Measurements from ENCODE around the gene SAMD8.
"Not testable (repeated sequence)": the region's sequence is repeated elsewhere in the genome, so short reads cannot be mapped to it uniquely, and the experiment has no call there.

Gene SAMD8

GRCh38 chr10:75110006-75110632 lies 1.3 kb upstream of the SAMD8 start:
- peaks cover 48% of the 10 kb centered on the region for H3K4me1 Mint-ChIP-seq
- peak overlapping the region; percentile 93 to 96 for H3K4me3 Mint-ChIP-seq
- H3K27ac Mint-ChIP-seq, result peak overlapping the region; percentile 94 to 96
- peaks cover 0 to 6% of the 10 kb centered on the region in 2 donors for H3K9me3 Mint-ChIP-seq
- ATAC-seq (no peak), DNase-seq (no peak)
- no peaks in the 10 kb centered on the region for H3K27me3 Mint-ChIP-seq

GRCh38 chr10:75111907-75112679 lies 637 bp downstream of the SAMD8 start:
- H3K27me3 Mint-ChIP-seq, result no peaks in the 10 kb centered on the region
- DNase-seq (peak; percentile 57), ATAC-seq (peak; percentile 55)
- peak overlapping the region; percentile 91 to 96 for H3K27ac Mint-ChIP-seq
- peaks cover 64% of the 10 kb centered on the region for H3K4me1 Mint-ChIP-seq
- peaks cover 0 to 6% of the 10 kb centered on the region in 2 donors for H3K9me3 Mint-ChIP-seq
- peak overlapping the region; percentile 93 to 96 for H3K4me3 Mint-ChIP-seq

DNA sequence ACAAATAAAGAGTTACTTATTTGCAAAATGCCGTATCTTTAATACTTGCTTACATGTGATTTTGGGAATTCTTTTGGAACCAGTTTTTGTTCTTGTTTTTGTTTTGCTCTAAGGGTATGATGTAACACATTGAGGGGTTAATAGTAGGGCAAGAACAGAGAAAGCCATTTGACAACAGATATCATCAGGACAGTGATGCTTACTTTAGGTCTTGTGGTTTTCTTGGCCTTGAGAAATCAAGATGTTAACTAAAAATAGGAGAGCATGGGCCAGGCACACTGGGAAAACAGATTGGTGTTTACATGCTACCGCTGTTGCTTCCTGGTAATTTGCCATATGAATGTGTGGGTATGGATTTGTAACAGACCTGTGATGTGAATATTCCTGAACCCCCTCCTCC lies 3.7 kb downstream of the SAMD8 start:
- ATAC-seq, result no peak
- Mint-ChIP-seq H3K9me3 (no peaks in the 10 kb centered on the region), H3K27ac (no peak overlapping the region), H3K4me3 (no peak overlapping the region), H3K4me1 (peaks cover 59% of the 10 kb centered on the region), H3K27me3 (no peaks in the 10 kb centered on the region)
- DNase-seq, result no peak

GRCh38 chr10:75116941-75117775 lies 5.7 kb downstream of the SAMD8 start:
- not testable (repeated sequence) for DNase-seq, H3K27ac Mint-ChIP-seq

GRCh38 chr10:75117995-75118394 lies 6.5 kb downstream of the SAMD8 start:
- Mint-ChIP-seq H3K27me3 (no peaks in the 10 kb centered on the region), H3K4me1 (peaks cover 48% of the 10 kb centered on the region), H3K27ac (peak overlapping the region in 1 of 2 donors; percentile 94), H3K4me3 (no peak overlapping the region), H3K9me3 (no peaks in the 10 kb centered on the region)
- DNase-seq (no peak), ATAC-seq (no peak)

More at GRCh38 chr10:75116941-75117775, 5.7 kb downstream of the SAMD8 start:
- ATAC-seq, H3K9me3 Mint-ChIP-seq, H3K4me3 Mint-ChIP-seq, H3K27me3 Mint-ChIP-seq: not testable (repeated sequence)
- H3K4me1 Mint-ChIP-seq, result peaks cover 50% of the 10 kb centered on the region

GRCh38 chr10:75119444-75120066 lies 8.1 kb downstream of the SAMD8 start:
- peaks cover 41% of the 10 kb centered on the region for H3K4me1 Mint-ChIP-seq
- not testable (repeated sequence) for ATAC-seq, H3K27me3 Mint-ChIP-seq, H3K9me3 Mint-ChIP-seq, DNase-seq, H3K4me3 Mint-ChIP-seq, H3K27ac Mint-ChIP-seq

GRCh38 chr10:75121322-75121721 lies 9.9 kb downstream of the SAMD8 start:
- ATAC-seq (no peak), DNase-seq (no peak)
- no peaks in the 10 kb centered on the region for H3K9me3 Mint-ChIP-seq
- peaks cover 35% of the 10 kb centered on the region for H3K4me1 Mint-ChIP-seq
- H3K4me3 Mint-ChIP-seq, result no peak overlapping the region
- H3K27me3 Mint-ChIP-seq, result no peaks in the 10 kb centered on the region
- no peak overlapping the region for H3K27ac Mint-ChIP-seq

DNA sequence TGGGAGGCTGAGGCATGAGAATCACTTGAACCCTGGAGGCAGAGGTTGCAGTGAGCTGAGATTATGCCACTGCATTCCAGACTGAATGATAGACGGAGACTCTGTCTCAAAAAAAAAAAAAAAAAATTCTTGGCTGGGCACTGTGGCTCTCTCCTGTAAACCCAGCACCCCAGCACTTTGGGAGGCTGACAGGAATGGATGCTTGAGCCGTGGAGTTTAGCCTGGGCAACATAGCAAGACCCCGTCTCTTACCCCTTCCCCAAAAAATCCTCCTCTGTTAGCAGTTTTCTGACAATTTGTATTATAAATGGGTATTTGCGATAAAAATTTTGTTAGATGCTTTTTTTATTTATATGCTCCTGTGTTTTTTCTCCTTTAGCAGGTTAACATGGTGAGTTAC lies 11.0 kb downstream of the SAMD8 start:
- Mint-ChIP-seq H3K27me3 (no peaks in the 10 kb centered on the region), H3K27ac (no peak overlapping the region), H3K4me1 (peaks cover 24% of the 10 kb centered on the region), H3K9me3 (no peaks in the 10 kb centered on the region), H3K4me3 (no peak overlapping the region)
- no peak for ATAC-seq
- DNase-seq, result no peak

DNA sequence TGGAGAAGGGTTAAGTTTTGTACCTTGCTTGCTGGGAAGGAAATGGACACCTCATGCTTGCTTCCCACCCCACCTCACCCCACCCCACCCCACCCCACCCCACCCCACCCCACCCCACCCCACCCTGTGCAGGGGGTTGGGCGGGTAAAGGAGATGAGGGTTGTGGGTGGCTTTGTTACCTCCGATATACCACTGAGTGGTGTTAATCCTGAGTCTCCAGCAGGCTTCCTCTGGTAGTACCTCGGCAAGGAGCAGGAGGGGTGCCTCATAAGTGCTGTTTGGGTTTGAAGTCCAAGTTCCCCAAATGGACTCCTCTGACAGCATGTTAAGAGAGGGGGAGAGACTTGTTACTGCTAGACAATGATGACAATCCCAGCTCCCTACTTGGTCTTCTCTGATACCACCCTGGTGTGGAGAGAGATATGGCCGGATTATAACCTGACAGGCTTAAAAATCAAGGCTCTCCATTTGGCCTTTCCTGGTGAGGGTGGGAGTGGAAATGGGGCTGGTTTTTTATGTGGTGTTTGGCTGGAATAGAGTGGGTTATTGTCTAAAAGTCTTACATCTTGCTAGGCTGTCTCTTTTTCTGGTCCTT lies 11.7 kb downstream of the SAMD8 start:
- Mint-ChIP-seq H3K9me3 (no peaks in the 10 kb centered on the region), H3K4me1 (peaks cover 18% of the 10 kb centered on the region), H3K27me3 (no peaks in the 10 kb centered on the region), H3K4me3 (no peak overlapping the region), H3K27ac (peak overlapping the region in 1 of 2 donors; percentile 58)
- DNase-seq (no peak), ATAC-seq (no peak)

GRCh38 chr10:75126277-75126676 lies 14.8 kb downstream of the SAMD8 start:
- H3K27ac Mint-ChIP-seq, result no peak overlapping the region
- DNase-seq (no peak), ATAC-seq (no peak)
- peaks cover 36% of the 10 kb centered on the region for H3K4me1 Mint-ChIP-seq
- H3K9me3 Mint-ChIP-seq, result no peaks in the 10 kb centered on the region
- H3K4me3 Mint-ChIP-seq, result no peak overlapping the region
- no peaks in the 10 kb centered on the region for H3K27me3 Mint-ChIP-seq

DNA sequence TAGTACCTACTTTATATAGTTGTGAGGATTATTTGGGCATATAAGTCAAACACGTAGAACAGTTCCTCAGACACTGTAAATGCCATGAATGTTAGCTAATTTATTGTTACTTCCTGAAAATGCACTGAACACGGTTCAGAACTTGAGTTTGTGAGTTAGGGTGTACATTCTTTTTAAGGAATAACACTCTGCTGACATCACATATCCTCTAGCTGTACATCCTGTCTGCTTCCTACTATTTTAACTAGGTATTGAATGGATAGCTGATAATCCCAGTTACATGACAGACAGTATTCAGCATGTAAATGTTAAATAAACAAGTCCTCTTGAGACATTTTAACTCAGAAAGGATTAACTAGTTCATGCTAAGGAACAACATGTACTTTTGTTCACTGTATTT lies 16.0 kb downstream of the SAMD8 start:
- Mint-ChIP-seq H3K27me3 (no peaks in the 10 kb centered on the region), H3K4me1 (peaks cover 36% of the 10 kb centered on the region), H3K4me3 (no peak overlapping the region), H3K27ac (no peak overlapping the region), H3K9me3 (no peaks in the 10 kb centered on the region)
- ATAC-seq (no peak), DNase-seq (no peak)

GRCh38 chr10:75128985-75129384 lies 17.5 kb downstream of the SAMD8 start:
- H3K4me3 Mint-ChIP-seq, H3K9me3 Mint-ChIP-seq, ATAC-seq, DNase-seq, H3K27me3 Mint-ChIP-seq, H3K27ac Mint-ChIP-seq: not testable (repeated sequence)
- peaks cover 29% of the 10 kb centered on the region for H3K4me1 Mint-ChIP-seq

- Mint-ChIP-seq H3K27me3 (no peaks in the 10 kb centered on the region), H3K9me3 (peaks cover 0 to 5% of the 10 kb centered on the region in 2 donors), H3K4me3 (no peak overlapping the region), H3K27ac (peak overlapping the region in 1 of 2 donors; percentile 54), H3K4me1 (peaks cover 29% of the 10 kb centered on the region)
- DNase-seq (no peak), ATAC-seq (no peak)
These were observed 18.1 kb downstream of the SAMD8 start for GRCh38 chr10:75129537-75129936.

DNA sequence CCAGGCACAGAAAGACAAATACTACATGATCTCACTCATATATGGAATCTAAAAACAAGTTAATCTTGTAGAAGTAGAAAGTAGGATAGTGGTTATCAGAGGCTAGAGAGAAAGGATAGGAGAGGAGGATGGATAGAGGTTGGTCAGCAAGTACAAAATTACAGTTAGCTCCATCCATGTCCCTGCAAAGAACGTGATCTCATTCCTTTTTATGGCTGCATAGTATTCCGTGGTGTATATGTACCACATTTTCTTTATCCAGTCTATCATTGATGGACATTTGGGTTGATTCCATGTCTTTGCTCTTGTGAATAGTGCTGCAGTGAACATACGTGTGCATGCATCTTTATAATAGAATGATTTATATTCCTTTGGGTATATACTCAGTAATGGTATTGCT lies 22.2 kb downstream of the SAMD8 start:
- H3K9me3 Mint-ChIP-seq, ATAC-seq, H3K27me3 Mint-ChIP-seq, DNase-seq, H3K4me3 Mint-ChIP-seq: not testable (repeated sequence)
- Mint-ChIP-seq H3K27ac (peak overlapping the region in 1 of 2 donors; percentile 43), H3K4me1 (peaks cover 44% of the 10 kb centered on the region)

- peaks cover 0 to 5% of the 10 kb centered on the region in 2 donors for H3K9me3 Mint-ChIP-seq
- no peaks in the 10 kb centered on the region for H3K27me3 Mint-ChIP-seq
- H3K4me1 Mint-ChIP-seq, result peaks cover 35% of the 10 kb centered on the region
- ATAC-seq, result no peak
- H3K4me3 Mint-ChIP-seq, result no peak overlapping the region
- no peak for DNase-seq
- H3K27ac Mint-ChIP-seq, result no peak overlapping the region
These were observed 24.9 kb downstream of the SAMD8 start for GRCh38 chr10:75136346-75136745.
